Liver (tissue), 9 donors: ENCODE data around the gene GALNT16. TPM values are rescaled to one million over a fixed set of nuclear protein-coding genes. Genes with fewer than 3 reads are reported as not detected.

Experiments
- DNase-seq: peaks from one replicate; pipeline ENCODE4 v3.0.0-alpha.2; 2017; ENCODE audit warnings: low spot score
- H3K27ac ChIP-seq, 2 donors: one replicate each; pipeline ENCODE4 v1.7.0; 2013; ENCODE audit warnings: inconsistent platforms in 2 of 2, low read length in 2 of 2, control low read depth in 1 of 2, low read depth in 1 of 2, mild to moderate bottlenecking in 1 of 2
- H3K27me3 ChIP-seq, 4 donors: one replicate each; pipeline versions ENCODE4 v1.6.1 to v1.7.0; 2013; ENCODE audit warnings: low read length in 3 of 4, inconsistent platforms in 1 of 4, mild to moderate bottlenecking in 1 of 4, moderate library complexity in 1 of 4; ENCODE audit not compliant: control insufficient read depth in 4 of 4, insufficient read depth in 4 of 4
- H3K36me3 ChIP-seq, 4 donors: one replicate each; pipeline versions ENCODE4 v1.6.1 to v1.7.0; 2013; ENCODE audit warnings: low read length in 3 of 4, mild to moderate bottlenecking in 3 of 4, low read depth in 1 of 4, moderate library complexity in 1 of 4; ENCODE audit not compliant: control insufficient read depth in 4 of 4, insufficient read depth in 3 of 4
- H3K4me1 ChIP-seq, 4 donors: one replicate each; pipeline versions ENCODE4 v1.6.1 to v1.7.0; 2013; ENCODE audit warnings: low read length in 3 of 4, mild to moderate bottlenecking in 3 of 4, moderate library complexity in 1 of 4; ENCODE audit not compliant: control insufficient read depth in 4 of 4, insufficient read depth in 4 of 4
- H3K4me3 ChIP-seq, 3 donors: one replicate each; pipeline versions ENCODE4 v1.6.1 to v1.7.0; 2013; ENCODE audit warnings: low read length in 3 of 3, control low read depth in 1 of 3, low read depth in 1 of 3, mild to moderate bottlenecking in 1 of 3
- H3K9ac ChIP-seq, 2 donors: one replicate each; pipeline ENCODE4 v1.7.0; 2013; ENCODE audit warnings: low read length in 2 of 2, mild to moderate bottlenecking in 2 of 2, moderate library complexity in 2 of 2, control low read depth in 1 of 2, low read depth in 1 of 2
- H3K9me3 ChIP-seq, 4 donors: one replicate each; pipeline versions ENCODE4 v1.6.1 to v1.7.0; 2013; ENCODE audit warnings: low read length in 3 of 4; ENCODE audit not compliant: control insufficient read depth in 4 of 4
- EGR1 ChIP-seq, 2 donors: IDR thresholded peaks; 2 replicates each; pipeline ENCODE4 v1.6.1; 2016 to 2018; ENCODE audit warnings: antibody characterized with exemption in 2 of 2, low read depth in 2 of 2
- FOXA1 ChIP-seq: IDR thresholded peaks from 2 replicates; pipeline ENCODE4 v1.6.1; 2016; ENCODE audit warnings: antibody characterized with exemption
- JUND ChIP-seq, 2 donors: IDR thresholded peaks; 2 replicates each; pipeline ENCODE4 v1.6.1; 2016; ENCODE audit warnings: antibody characterized with exemption in 2 of 2
- RAD21 ChIP-seq, 2 donors: IDR thresholded peaks; 2 replicates each; pipeline ENCODE4 v1.6.1; 2016; ENCODE audit warnings: antibody characterized with exemption in 2 of 2, mild to moderate bottlenecking in 2 of 2
- TAF1 ChIP-seq: conservative IDR thresholded peaks from 2 replicates; pipeline ENCODE4 v1.6.1; 2016; ENCODE audit warnings: antibody characterized with exemption, mild to moderate bottlenecking
- YY1 ChIP-seq: IDR thresholded peaks from 2 replicates; pipeline ENCODE4 v1.6.1; 2016; ENCODE audit warnings: antibody characterized with exemption, mild to moderate bottlenecking
- WGBS: extraction: QIAGEN DNeasy Blood & Tissue Kit; methylation state at CpG from one replicate; pipeline ENCODE4 v1.1.7; 2013; 5-methylcytosine and 5-hydroxymethylcytosine counted together
- polyA plus RNA-seq, 2 donors: library from polyadenylated mRNA; stranded (reverse) in 1 of 2; unstranded in 1 of 2; fragments of 200-250 nt in 1 of 2; fragments of >200 nt in 1 of 2; fragmentation: Nextera tagmentation in 1 of 2; extraction: Ambion mirVana in 1 of 2; gene quantifications; one replicate each; pipeline versions ENCODE4 v1.2.1 to v1.2.3, GENCODE V29; 2013 to 2015
- total RNA-seq, 2 donors: library from RNA; depleted of rRNA; stranded (reverse); fragments of >200 nt; gene quantifications; one replicate each; pipeline ENCODE4 v1.2.3, GENCODE V29; 2014
- TF ChIP-seq, protein P1 (sequence below): IDR thresholded peaks from 2 replicates; pipeline ENCODE4 v1.6.1; 2016; ENCODE audit warnings: antibody characterized with exemption
- TF ChIP-seq, protein P2 (sequence below): IDR thresholded peaks from 2 replicates; pipeline ENCODE4 v1.6.1; 2016; ENCODE audit warnings: antibody characterized with exemption, mild to moderate bottlenecking
- TF ChIP-seq, protein P3 (sequence below): fragments of 150-350 bp; IDR thresholded peaks from 2 replicates; pipeline ENCODE4 v1.5.1; 2017; ENCODE audit warnings: improper control_type of control experiment, low read depth, low read length; ENCODE audit not compliant: missing input control
- donor health status: healthy.
- donor health status: healthy.
- donor health status: healthy.
- donor health status: healthy.
- donor health status: healthy.

The GALNT16 gene
- total and polyA plus RNA-seq, 4 donors: 0.25 to 1.2 (median 0.71) TPM

GRCh38 chr14:69360438-69361108 is 100.6 kb downstream of the GALNT16 start:
- Histone ChIP-seq H3K27ac (no peak overlapping the region), H3K4me3 (no peak overlapping the region), H3K9me3 (no peaks in the 10 kb centered on the region), H3K4me1 (no peaks in the 10 kb centered on the region), H3K27me3 (peaks cover 0 to 2% (median 0%) of the 10 kb centered on the region in 4 donors), H3K36me3 (no peaks in the 10 kb centered on the region), H3K9ac (no peak overlapping the region)
- DNase-seq: no peak
- WGBS: 91% methylated on average over 7 of the region's 7 CpGs
- TF ChIP-seq FOXA1: no peak
- TF ChIP-seq, protein P1, sequence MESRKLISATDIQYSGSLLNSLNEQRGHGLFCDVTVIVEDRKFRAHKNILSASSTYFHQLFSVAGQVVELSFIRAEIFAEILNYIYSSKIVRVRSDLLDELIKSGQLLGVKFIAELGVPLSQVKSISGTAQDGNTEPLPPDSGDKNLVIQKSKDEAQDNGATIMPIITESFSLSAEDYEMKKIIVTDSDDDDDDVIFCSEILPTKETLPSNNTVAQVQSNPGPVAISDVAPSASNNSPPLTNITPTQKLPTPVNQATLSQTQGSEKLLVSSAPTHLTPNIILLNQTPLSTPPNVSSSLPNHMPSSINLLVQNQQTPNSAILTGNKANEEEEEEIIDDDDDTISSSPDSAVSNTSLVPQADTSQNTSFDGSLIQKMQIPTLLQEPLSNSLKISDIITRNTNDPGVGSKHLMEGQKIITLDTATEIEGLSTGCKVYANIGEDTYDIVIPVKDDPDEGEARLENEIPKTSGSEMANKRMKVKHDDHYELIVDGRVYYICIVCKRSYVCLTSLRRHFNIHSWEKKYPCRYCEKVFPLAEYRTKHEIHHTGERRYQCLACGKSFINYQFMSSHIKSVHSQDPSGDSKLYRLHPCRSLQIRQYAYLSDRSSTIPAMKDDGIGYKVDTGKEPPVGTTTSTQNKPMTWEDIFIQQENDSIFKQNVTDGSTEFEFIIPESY: no peak
- TF ChIP-seq YY1: no peak
- TF ChIP-seq, protein P2, sequence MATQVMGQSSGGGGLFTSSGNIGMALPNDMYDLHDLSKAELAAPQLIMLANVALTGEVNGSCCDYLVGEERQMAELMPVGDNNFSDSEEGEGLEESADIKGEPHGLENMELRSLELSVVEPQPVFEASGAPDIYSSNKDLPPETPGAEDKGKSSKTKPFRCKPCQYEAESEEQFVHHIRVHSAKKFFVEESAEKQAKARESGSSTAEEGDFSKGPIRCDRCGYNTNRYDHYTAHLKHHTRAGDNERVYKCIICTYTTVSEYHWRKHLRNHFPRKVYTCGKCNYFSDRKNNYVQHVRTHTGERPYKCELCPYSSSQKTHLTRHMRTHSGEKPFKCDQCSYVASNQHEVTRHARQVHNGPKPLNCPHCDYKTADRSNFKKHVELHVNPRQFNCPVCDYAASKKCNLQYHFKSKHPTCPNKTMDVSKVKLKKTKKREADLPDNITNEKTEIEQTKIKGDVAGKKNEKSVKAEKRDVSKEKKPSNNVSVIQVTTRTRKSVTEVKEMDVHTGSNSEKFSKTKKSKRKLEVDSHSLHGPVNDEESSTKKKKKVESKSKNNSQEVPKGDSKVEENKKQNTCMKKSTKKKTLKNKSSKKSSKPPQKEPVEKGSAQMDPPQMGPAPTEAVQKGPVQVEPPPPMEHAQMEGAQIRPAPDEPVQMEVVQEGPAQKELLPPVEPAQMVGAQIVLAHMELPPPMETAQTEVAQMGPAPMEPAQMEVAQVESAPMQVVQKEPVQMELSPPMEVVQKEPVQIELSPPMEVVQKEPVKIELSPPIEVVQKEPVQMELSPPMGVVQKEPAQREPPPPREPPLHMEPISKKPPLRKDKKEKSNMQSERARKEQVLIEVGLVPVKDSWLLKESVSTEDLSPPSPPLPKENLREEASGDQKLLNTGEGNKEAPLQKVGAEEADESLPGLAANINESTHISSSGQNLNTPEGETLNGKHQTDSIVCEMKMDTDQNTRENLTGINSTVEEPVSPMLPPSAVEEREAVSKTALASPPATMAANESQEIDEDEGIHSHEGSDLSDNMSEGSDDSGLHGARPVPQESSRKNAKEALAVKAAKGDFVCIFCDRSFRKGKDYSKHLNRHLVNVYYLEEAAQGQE: no peak
- TF ChIP-seq EGR1 (IDR thresholded peaks at IDR 0.05; ENCODE audit: low read depth in 2 of 2): no peak
- no peak for TF ChIP-seq JUND (IDR thresholded peaks at IDR 0.05)

GRCh38 chr14:69363055-69363454 is 103.1 kb downstream of the GALNT16 start:
- DNase-seq: no peak
- no peak overlapping the region for H3K27ac ChIP-seq
- WGBS: 61% methylated on average over 9 of the region's 9 CpGs

More at GRCh38 chr14:69363055-69363454, 103.1 kb downstream of the GALNT16 start:
- TF ChIP-seq RAD21 (IDR thresholded peaks at IDR 0.05) (peak; percentile 48 to 72), TAF1 (no peak)
- TF ChIP-seq, protein P2: no peak
- TF ChIP-seq, protein P3, sequence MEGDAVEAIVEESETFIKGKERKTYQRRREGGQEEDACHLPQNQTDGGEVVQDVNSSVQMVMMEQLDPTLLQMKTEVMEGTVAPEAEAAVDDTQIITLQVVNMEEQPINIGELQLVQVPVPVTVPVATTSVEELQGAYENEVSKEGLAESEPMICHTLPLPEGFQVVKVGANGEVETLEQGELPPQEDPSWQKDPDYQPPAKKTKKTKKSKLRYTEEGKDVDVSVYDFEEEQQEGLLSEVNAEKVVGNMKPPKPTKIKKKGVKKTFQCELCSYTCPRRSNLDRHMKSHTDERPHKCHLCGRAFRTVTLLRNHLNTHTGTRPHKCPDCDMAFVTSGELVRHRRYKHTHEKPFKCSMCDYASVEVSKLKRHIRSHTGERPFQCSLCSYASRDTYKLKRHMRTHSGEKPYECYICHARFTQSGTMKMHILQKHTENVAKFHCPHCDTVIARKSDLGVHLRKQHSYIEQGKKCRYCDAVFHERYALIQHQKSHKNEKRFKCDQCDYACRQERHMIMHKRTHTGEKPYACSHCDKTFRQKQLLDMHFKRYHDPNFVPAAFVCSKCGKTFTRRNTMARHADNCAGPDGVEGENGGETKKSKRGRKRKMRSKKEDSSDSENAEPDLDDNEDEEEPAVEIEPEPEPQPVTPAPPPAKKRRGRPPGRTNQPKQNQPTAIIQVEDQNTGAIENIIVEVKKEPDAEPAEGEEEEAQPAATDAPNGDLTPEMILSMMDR: peak; percentile 24
- Histone ChIP-seq H3K9ac (no peak overlapping the region), H3K4me1 (no peaks in the 10 kb centered on the region), H3K36me3 (no peaks in the 10 kb centered on the region), H3K4me3 (no peak overlapping the region), H3K9me3 (no peaks in the 10 kb centered on the region), H3K27me3 (no peaks in the 10 kb centered on the region)
